ACC112 (cell line): ENCODE measurements around the gene NPDC1.
A peak's percentile ranks its signal among the peaks of the same experiment; 100 is the strongest.

ENCODE experiments used
- H2AFZ ChIP-seq: fragments of 200-600 bp; sonication (generic); one replicate; pipeline ENCODE4 v1.6.0; 2017; ENCODE audit warnings: antibody characterized with exemption, low read length; ENCODE audit not compliant: unreplicated experiment
- H3K27ac ChIP-seq: fragments of 200-600 bp; sonication (generic); 2 replicates; pipeline ENCODE4 v1.5.1; 2014; ENCODE audit warnings: low read depth, mild to moderate bottlenecking, antibody characterized with exemption, low read length, moderate library complexity
- H3K27me3 ChIP-seq: fragments of 200-600 bp; sonication (generic); 2 replicates; pipeline ENCODE4 v1.6.1; 2014; ENCODE audit warnings: mild to moderate bottlenecking, antibody characterized with exemption, low read length, moderate library complexity, mixed read lengths; ENCODE audit not compliant: insufficient read depth
- H3K36me3 ChIP-seq: fragments of 200-600 bp; sonication (generic); 2 replicates; pipeline ENCODE4 v1.6.1; 2016; ENCODE audit warnings: mild to moderate bottlenecking, antibody characterized with exemption, low read length, moderate library complexity, mixed read lengths; ENCODE audit not compliant: insufficient read depth
- H3K4me1 ChIP-seq: fragments of 200-600 bp; sonication (generic); one replicate; pipeline ENCODE4 v1.6.1; 2016; ENCODE audit warnings: low read length, mixed read lengths; ENCODE audit not compliant: insufficient read depth, unreplicated experiment, control insufficient read depth
- H3K4me3 ChIP-seq: fragments of 200-600 bp; sonication (generic); 2 replicates; pipeline ENCODE4 v1.5.1; 2014; ENCODE audit warnings: mild to moderate bottlenecking, low read depth, low read length
- H3K79me2 ChIP-seq: fragments of 200-600 bp; sonication (generic); one replicate; pipeline ENCODE4 v1.6.0; 2016; ENCODE audit warnings: low read length; ENCODE audit not compliant: control insufficient read depth, unreplicated experiment, insufficient read depth

NPDC1 gene

GRCh38 chr9:136995362-136995761 is 50.6 kb downstream of the NPDC1 start:
- Histone ChIP-seq H3K27me3 (no peaks in the 10 kb centered on the region), H3K4me3 (peak overlapping the region; percentile 18), H2AFZ (no peak overlapping the region), H3K79me2 (peaks cover 11% of the 10 kb centered on the region), H3K27ac (no peak overlapping the region), H3K4me1 (peaks cover 36% of the 10 kb centered on the region), H3K36me3 (no peaks in the 10 kb centered on the region)

- Histone ChIP-seq H3K4me3 (no peak overlapping the region), H3K79me2 (peaks cover 11% of the 10 kb centered on the region), H3K27ac (no peak overlapping the region), H2AFZ (no peak overlapping the region), H3K4me1 (peaks cover 31% of the 10 kb centered on the region), H3K36me3 (no peaks in the 10 kb centered on the region), H3K27me3 (no peaks in the 10 kb centered on the region)
These were observed 51.1 kb downstream of the NPDC1 start for GRCh38 chr9:136994888-136995230.

GRCh38 chr9:136994180-136994887 is 51.6 kb downstream of the NPDC1 start:
- H2AFZ ChIP-seq: no peak overlapping the region
- H3K27me3 ChIP-seq: no peaks in the 10 kb centered on the region
- H3K4me1 ChIP-seq: peaks cover 31% of the 10 kb centered on the region
- no peak overlapping the region for H3K4me3 ChIP-seq
- H3K79me2 ChIP-seq: peaks cover 11% of the 10 kb centered on the region
- no peaks in the 10 kb centered on the region for H3K36me3 ChIP-seq
- H3K27ac ChIP-seq: no peak overlapping the region

GRCh38 chr9:136992819-136993369 is 53.1 kb downstream of the NPDC1 start:
- Histone ChIP-seq H3K79me2 (peaks cover 11% of the 10 kb centered on the region), H3K4me3 (peak overlapping the region; percentile 92), H3K27me3 (no peaks in the 10 kb centered on the region), H3K27ac (0 out of 2 replicates have a peak overlapping the region, but pooled peaks have one; percentile 20), H3K4me1 (peaks cover 26% of the 10 kb centered on the region), H2AFZ (no peak overlapping the region), H3K36me3 (no peaks in the 10 kb centered on the region)

GRCh38 chr9:136991993-136992818 is 53.8 kb downstream of the NPDC1 start, which contains the start of gene PAXX:
TSS of gene PAXX (plus strand) at chr9:136992422. CDS start at chr9:136992444, 22 bp downstream.
- H3K36me3 ChIP-seq: no peaks in the 10 kb centered on the region
- no peaks in the 10 kb centered on the region for H3K27me3 ChIP-seq
- H3K79me2 ChIP-seq: peaks cover 11% of the 10 kb centered on the region
- H3K27ac ChIP-seq: peak within 1 kb of the TSS; percentile 69; the same call in 1 of the 2 replicates
- H3K4me3 ChIP-seq: peak within 1 kb of the TSS; percentile 92
- no peak within 1 kb of the TSS for H2AFZ ChIP-seq
- peaks cover 26% of the 10 kb centered on the region for H3K4me1 ChIP-seq

- H3K27me3 ChIP-seq: peaks cover 8% of the 10 kb centered on the region
- peaks cover 11% of the 10 kb centered on the region for H3K79me2 ChIP-seq
- no peak overlapping the region for H3K27ac ChIP-seq
- H3K4me1 ChIP-seq: peaks cover 12% of the 10 kb centered on the region
- no peak overlapping the region for H3K4me3 ChIP-seq
- no peaks in the 10 kb centered on the region for H3K36me3 ChIP-seq
- H2AFZ ChIP-seq: no peak overlapping the region
These were observed 55.6 kb downstream of the NPDC1 start for GRCh38 chr9:136990242-136990911.
